ENCODE results near the gene TBCC.

The TBCC gene

DNA sequence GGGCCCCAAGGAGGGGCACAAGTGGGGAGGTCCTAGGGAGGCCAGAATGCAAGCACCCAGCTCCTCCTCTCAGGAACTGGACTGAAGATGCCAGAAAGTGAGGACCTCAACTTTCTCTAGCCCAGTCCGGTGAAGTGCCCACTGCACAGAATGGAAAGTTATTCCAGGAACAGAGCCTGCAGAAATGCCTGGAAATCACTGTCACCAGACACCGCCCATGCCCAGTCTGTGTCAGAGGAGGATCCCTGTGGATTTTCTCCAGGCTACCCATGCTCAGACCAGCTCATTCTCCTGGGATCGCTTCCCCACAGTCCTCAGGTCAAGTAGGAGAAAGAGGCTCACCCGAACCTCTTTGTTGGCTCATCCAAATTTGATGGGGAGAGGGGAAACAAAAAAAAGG lies 30.0 kb downstream of the TBCC start:
- DNase-seq (ENCODE audit: extremely low read depth, low read depth), result no peak
- TF ChIP-seq, protein P1, sequence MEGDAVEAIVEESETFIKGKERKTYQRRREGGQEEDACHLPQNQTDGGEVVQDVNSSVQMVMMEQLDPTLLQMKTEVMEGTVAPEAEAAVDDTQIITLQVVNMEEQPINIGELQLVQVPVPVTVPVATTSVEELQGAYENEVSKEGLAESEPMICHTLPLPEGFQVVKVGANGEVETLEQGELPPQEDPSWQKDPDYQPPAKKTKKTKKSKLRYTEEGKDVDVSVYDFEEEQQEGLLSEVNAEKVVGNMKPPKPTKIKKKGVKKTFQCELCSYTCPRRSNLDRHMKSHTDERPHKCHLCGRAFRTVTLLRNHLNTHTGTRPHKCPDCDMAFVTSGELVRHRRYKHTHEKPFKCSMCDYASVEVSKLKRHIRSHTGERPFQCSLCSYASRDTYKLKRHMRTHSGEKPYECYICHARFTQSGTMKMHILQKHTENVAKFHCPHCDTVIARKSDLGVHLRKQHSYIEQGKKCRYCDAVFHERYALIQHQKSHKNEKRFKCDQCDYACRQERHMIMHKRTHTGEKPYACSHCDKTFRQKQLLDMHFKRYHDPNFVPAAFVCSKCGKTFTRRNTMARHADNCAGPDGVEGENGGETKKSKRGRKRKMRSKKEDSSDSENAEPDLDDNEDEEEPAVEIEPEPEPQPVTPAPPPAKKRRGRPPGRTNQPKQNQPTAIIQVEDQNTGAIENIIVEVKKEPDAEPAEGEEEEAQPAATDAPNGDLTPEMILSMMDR (IDR thresholded peaks at IDR 0.05; ENCODE audit: low read depth, low read length), result no peak

DNA sequence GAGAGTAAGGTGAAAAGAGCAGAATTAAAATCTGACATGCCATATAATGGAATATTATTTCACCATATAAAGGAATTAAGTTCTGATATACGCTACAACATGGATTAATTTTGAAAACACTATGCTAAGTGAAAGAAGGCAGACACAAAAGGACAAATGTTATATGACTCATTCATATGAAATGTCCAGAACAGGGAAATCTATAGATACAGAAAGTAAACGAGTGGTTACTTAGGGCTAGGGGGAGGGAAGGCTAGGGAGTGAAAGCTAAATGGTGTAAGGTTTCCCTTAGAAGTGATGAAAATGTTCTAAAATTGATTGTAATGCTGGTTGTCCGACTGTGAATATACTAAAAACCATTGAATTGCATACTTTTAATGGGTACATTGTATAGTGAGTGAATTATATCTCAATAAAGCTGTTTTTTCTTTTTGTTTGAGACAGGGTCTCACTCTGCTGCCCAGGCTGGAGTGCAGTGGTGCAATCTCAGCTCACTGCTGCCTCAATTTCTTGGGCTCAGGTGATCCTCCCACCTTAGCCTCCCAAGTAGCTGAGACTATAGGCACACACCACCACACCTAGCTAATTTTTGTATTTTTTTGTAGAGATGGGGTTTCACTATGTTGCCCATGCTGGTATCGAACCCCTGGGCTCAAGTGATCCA lies 31.7 kb downstream of the TBCC start:
- DNase-seq (ENCODE audit: extremely low read depth, low read depth), result no peak
- TF ChIP-seq, protein P1 (IDR thresholded peaks at IDR 0.05; ENCODE audit: low read depth, low read length), result no peak

DNA sequence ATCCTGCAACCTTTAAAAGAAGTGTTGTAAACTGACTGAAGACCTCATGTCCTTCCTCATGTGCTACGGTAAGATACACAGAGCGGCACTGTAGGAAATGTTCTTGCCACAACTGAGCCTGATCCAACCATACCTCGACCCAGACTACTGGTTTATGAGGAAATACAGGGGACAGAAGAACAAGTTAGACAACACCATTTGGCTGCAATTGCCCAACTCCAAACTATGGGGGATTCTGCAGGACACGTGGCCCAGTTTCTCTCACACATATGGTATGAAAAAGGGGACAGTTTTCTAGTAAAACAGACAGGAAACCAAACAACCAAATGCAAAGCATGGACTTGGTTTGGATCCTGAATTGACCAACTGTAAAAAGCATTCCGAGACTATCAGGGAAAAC lies 34.0 kb downstream of the TBCC start:
- TF ChIP-seq, protein P1 (IDR thresholded peaks at IDR 0.05; ENCODE audit: low read depth, low read length), result no peak

DNA sequence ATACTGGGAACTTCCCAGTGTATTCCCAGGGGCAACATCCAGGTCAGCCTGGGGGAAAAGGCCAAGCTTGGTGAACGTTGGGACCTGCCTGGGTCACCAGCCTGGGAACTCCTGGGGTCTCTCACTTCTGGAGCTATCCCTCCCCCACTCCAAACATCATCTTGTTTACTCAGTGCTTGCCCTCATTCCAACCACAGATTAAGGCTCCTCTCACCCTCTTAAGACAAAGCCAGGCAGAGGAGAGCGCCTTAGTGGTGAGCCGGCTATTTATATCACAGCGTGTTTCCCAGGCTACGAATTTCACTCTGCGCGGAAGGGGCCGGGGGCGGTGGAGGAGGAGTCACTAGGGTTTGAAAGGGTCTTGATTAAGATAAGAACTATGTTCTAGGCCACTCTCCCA lies 35.6 kb downstream of the TBCC start:
- TF ChIP-seq, protein P1 (IDR thresholded peaks at IDR 0.05; ENCODE audit: low read depth, low read length), result no peak
- DNase-seq (ENCODE audit: extremely low read depth, low read depth), result no peak

More for the DNA sequence above, 34.0 kb downstream of the TBCC start:
- DNase-seq (ENCODE audit: extremely low read depth, low read depth), result no peak

DNA sequence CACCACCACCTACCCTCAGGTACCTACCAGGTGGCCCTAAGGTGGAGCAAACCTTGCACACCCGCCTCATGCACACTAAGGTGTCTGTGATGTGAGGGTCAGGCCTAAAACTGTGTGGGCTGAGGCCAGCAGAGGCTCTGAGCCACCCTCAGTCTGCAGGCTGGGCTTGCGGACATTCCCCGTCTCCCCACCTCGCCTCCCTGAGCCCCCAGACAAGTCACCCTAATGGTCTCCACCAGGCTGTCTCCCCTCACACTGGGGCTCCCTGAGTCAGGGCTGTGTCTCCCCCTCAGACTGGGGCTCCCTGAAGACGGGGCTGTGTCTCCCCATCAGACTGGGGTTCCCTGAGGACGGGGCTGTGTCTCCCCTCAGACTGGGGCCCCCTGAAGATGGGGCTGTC lies 36.0 kb downstream of the TBCC start:
- DNase-seq (ENCODE audit: extremely low read depth, low read depth), result no peak
- TF ChIP-seq, protein P1 (IDR thresholded peaks at IDR 0.05; ENCODE audit: low read depth, low read length), result no peak

DNA sequence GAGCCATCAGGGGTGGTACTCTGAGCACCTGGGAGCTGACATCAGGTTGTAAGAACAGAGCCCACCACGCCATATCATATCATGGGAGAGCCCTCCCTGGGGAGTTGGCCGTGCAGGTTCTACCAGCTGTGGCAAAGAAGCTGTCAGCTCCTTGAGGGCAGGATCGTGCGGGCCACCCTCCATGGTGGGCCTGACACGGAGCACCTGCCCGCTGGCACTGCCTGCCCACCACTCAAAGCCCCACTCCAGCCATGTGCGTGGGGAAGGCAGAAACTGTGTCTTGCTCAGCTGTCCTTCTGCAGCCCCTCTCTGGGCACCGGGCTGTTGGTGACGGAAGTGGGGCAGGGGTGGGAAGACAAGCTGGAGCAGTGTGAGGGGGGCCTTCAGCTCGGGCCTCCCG lies 37.8 kb downstream of the TBCC start:
- TF ChIP-seq, protein P1 (IDR thresholded peaks at IDR 0.05; ENCODE audit: low read depth, low read length), result no peak
- DNase-seq (ENCODE audit: extremely low read depth, low read depth), result no peak

DNA sequence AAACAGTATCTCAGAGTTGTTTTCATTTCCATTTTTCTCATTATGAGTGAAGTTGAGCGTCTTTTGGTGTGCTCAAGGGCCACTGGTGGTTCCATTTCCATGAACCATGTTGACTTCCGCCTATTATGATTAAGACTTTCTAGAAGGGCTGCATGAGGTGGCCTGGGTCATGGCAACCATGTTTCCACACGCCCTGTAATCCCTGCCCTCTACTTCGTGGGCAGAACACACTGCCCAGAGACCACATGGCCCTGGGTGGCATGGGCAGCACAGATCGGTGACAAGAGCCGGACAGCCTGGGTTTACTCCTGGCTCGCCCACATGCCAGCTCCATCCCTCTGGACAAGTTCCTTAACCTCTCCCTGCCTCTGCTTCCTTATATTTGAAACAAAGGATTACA lies 38.3 kb downstream of the TBCC start:
- no peak for DNase-seq (ENCODE audit: extremely low read depth, low read depth)
- TF ChIP-seq, protein P1 (IDR thresholded peaks at IDR 0.05; ENCODE audit: low read depth, low read length), result no peak
